Fibroblast of lung (primary cell): ENCODE data around the gene MOGAT1. TPM values are rescaled to one million over a fixed set of nuclear protein-coding genes. Genes with fewer than 3 reads are reported as not detected.

Experiments used
- DNase-seq, 2 donors: peaks; one replicate each; pipeline versions ENCODE4 v3.0.0 to v3.0.0-alpha.2; 2010; ENCODE audit warnings: low read depth in 2 of 2
- H2AFZ ChIP-seq: 2 replicates; pipeline ENCODE4 v1.5.1; 2012; ENCODE audit warnings: low read length, control low read depth, inconsistent platforms
- H3K27ac ChIP-seq: 2 replicates; pipeline ENCODE4 v1.5.1; 2011; ENCODE audit warnings: low read length, control low read depth; ENCODE audit not compliant: insufficient read depth
- H3K27me3 ChIP-seq: 2 replicates; pipeline ENCODE4 v1.5.1; 2011; ENCODE audit warnings: mild to moderate bottlenecking, low read length; ENCODE audit not compliant: control insufficient read depth, insufficient read depth
- H3K36me3 ChIP-seq: 2 replicates; pipeline ENCODE4 v1.5.1; 2011; ENCODE audit warnings: low read length; ENCODE audit not compliant: control insufficient read depth, insufficient read depth
- H3K4me1 ChIP-seq: 2 replicates; pipeline ENCODE4 v1.5.1; 2011; ENCODE audit warnings: low read length; ENCODE audit not compliant: control insufficient read depth, insufficient read depth; ENCODE audit errors: extremely low read depth
- H3K4me2 ChIP-seq: 2 replicates; pipeline ENCODE4 v1.5.1; 2011; ENCODE audit warnings: low read length, control low read depth; ENCODE audit not compliant: insufficient read depth; ENCODE audit errors: extremely low read depth
- H3K4me3 ChIP-seq, 4 experiments: fragments of 200-600 bp in 1 of 4; sonication (generic) in 1 of 4; replicated peaks in 1 of 4; 2 replicates each; pipeline ENCODE4 v1.5.1; 2011 to 2016; ENCODE audit warnings: low read length in 4 of 4, low read depth in 3 of 4, mild to moderate bottlenecking in 3 of 4, control low read depth in 2 of 4, inconsistent platforms in 1 of 4, mixed read lengths in 1 of 4; ENCODE audit not compliant: insufficient read depth in 1 of 4; ENCODE audit errors: control extremely low read depth in 1 of 4
- H3K79me2 ChIP-seq: 2 replicates; pipeline ENCODE4 v1.5.1; 2012; ENCODE audit warnings: mild to moderate bottlenecking, low read length, inconsistent platforms; ENCODE audit not compliant: control insufficient read depth, insufficient read depth
- H3K9ac ChIP-seq: 2 replicates; pipeline ENCODE4 v1.5.1; 2011; ENCODE audit warnings: mild to moderate bottlenecking, low read length, control low read depth; ENCODE audit not compliant: insufficient read depth
- H3K9me3 ChIP-seq: 2 replicates; pipeline ENCODE4 v1.5.1; 2012; ENCODE audit warnings: low read depth, low read length; ENCODE audit not compliant: control insufficient read depth, insufficient read depth
- H4K20me1 ChIP-seq: 2 replicates; pipeline ENCODE4 v1.5.1; 2011; ENCODE audit warnings: low read length; ENCODE audit not compliant: control insufficient read depth, insufficient read depth; ENCODE audit errors: extremely low read depth
- CTCF ChIP-seq, 2 donors: IDR thresholded peaks in 1 of 2; conservative IDR thresholded peaks in 1 of 2; 1 replicate in 1 of 2; 2 replicates in 1 of 2; pipeline ENCODE4 v1.5.1; 2011 to 2012; ENCODE audit warnings: low read length in 2 of 2, control low read depth in 1 of 2, inconsistent platforms in 1 of 2, low read depth in 1 of 2, mild to moderate bottlenecking in 1 of 2
- EZH2 ChIP-seq: IDR thresholded peaks from 2 replicates; pipeline ENCODE4 v1.5.1; 2012; ENCODE audit warnings: low read length, control low read depth, mild to moderate bottlenecking; ENCODE audit errors: missing control alignments
- polyA plus RNA-seq, 2 donors: library from polyadenylated mRNA; depleted of rRNA in 1 of 2; stranded (reverse) in 1 of 2; unstranded in 1 of 2; fragments of >200 nt; gene quantifications; 2 replicates each; pipeline ENCODE4 v1.2.1, GENCODE V29; 2011 to 2012; ENCODE audit warnings: missing spikeins in 1 of 2
- total RNA-seq: library from RNA; depleted of rRNA; stranded (reverse); fragments of >200 nt; gene quantifications from 2 replicates; pipeline ENCODE4 v1.2.1, GENCODE V29; 2014

The MOGAT1 gene
- total and polyA plus RNA-seq, 2 donors (not counting 1 experiment from before 2014, with no cell fraction given) = not detected

GRCh38 chr2:222693837-222694236, 22.4 kb downstream of the MOGAT1 start:
- TF ChIP-seq CTCF (conservative IDR thresholded peaks at IDR 0.05 in 1 of 2, IDR thresholded peaks at IDR 0.05 in 1 of 2; ENCODE audit: low read depth in 1 of 2, low read length in 2 of 2) (peak; percentile 7 to 20), EZH2 (no peak)
- DNase-seq = peak in 1 of 2 donors; percentile 43

GRCh38 chr2:222698276-222698675, 26.8 kb downstream of the MOGAT1 start:
- no peak for DNase-seq
- Histone ChIP-seq H3K9me3 (no peaks in the 10 kb centered on the region), H3K9ac (no peak overlapping the region), H3K79me2 (no peaks in the 10 kb centered on the region), H3K4me2 (no peak overlapping the region), H3K4me1 (no peaks in the 10 kb centered on the region), H4K20me1 (no peaks in the 10 kb centered on the region), H3K27ac (no peak overlapping the region), H2AFZ (no peak overlapping the region), H3K27me3 (no peaks in the 10 kb centered on the region), H3K4me3 (no peak overlapping the region), H3K36me3 (no peaks in the 10 kb centered on the region)
- no peak for TF ChIP-seq CTCF (conservative IDR thresholded peaks at IDR 0.05 in 1 of 2, IDR thresholded peaks at IDR 0.05 in 1 of 2; ENCODE audit: low read depth in 1 of 2, low read length in 2 of 2)
- TF ChIP-seq EZH2 = no peak

More at GRCh38 chr2:222693837-222694236, 22.4 kb downstream of the MOGAT1 start:
- Histone ChIP-seq H3K4me3 (no peak overlapping the region), H4K20me1 (no peaks in the 10 kb centered on the region), H3K9ac (no peak overlapping the region), H3K36me3 (no peaks in the 10 kb centered on the region), H3K9me3 (no peaks in the 10 kb centered on the region), H3K27ac (no peak overlapping the region), H3K4me2 (no peak overlapping the region), H3K4me1 (peaks cover 2% of the 10 kb centered on the region), H2AFZ (no peak overlapping the region), H3K27me3 (no peaks in the 10 kb centered on the region), H3K79me2 (no peaks in the 10 kb centered on the region)

- Histone ChIP-seq H3K27me3 (no peaks in the 10 kb centered on the region), H3K79me2 (no peaks in the 10 kb centered on the region), H3K36me3 (no peaks in the 10 kb centered on the region), H3K4me1 (peaks cover 2% of the 10 kb centered on the region), H4K20me1 (no peaks in the 10 kb centered on the region), H2AFZ (no peak overlapping the region), H3K4me2 (no peak overlapping the region), H3K9me3 (no peaks in the 10 kb centered on the region), H3K4me3 (no peak overlapping the region), H3K9ac (no peak overlapping the region), H3K27ac (no peak overlapping the region)
- DNase-seq = no peak
- TF ChIP-seq CTCF (conservative IDR thresholded peaks at IDR 0.05 in 1 of 2, IDR thresholded peaks at IDR 0.05 in 1 of 2; ENCODE audit: low read depth in 1 of 2, low read length in 2 of 2) = no peak
- TF ChIP-seq EZH2 = no peak
Observed at GRCh38 chr2:222701233-222701632, 29.8 kb downstream of the MOGAT1 start.
